ENCODE measurements around the gene MAP4.
"Not testable (repeated sequence)": the region's sequence is repeated elsewhere in the genome, so short reads cannot be mapped to it uniquely, and the experiment has no call there.

MAP4 gene

DNA sequence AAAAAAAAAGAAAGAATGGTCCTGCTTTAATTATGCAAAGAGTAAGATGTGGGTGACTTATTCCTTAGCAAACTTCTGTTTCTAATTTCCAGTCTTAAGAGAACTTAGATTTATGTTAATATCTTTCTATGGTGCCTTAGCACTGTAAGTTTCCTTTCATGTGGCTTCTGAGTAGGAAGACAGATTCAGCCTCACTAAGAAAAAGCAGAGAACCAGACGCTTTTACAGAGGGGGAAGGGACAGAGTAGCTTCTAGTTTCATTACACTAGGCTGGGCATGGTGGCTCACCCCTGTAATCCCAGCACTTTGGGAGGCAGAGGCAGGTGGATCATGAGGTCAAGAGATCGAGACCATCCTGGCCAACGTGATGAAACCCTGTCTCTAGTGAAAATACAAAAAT is 118.3 kb downstream of the MAP4 start:
- DNase-seq (ENCODE audit: low read depth in 3 of 3, low spot score in 1 of 3), result no peak

DNA sequence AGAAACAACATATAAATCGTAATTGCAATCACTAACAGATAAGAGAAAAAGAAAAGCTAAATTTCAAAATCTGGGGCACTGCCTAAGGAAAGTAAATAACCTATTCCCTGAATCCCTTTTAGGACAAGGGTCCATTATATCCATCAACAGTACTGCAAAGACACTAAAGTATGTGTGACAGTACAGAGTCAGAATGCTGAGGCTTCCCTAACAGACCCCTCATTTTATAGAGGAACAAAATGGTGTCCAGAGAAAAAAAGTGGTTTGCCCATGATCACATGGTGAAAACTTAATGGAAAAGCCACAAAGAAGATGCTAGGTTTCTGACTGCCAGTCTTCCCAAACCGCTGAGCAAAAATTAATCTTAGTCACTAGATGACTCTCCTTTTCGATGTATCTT is 119.5 kb downstream of the MAP4 start:
- no peak for DNase-seq (ENCODE audit: low read depth in 3 of 3, low spot score in 1 of 3)

GRCh38 chr3:47895241-47895640 is 121.0 kb downstream of the MAP4 start:
- no peak for DNase-seq (ENCODE audit: low read depth in 3 of 3, low spot score in 1 of 3)

- DNase-seq (ENCODE audit: low read depth in 3 of 3, low spot score in 1 of 3), result no peak
These were observed 123.8 kb downstream of the MAP4 start for GRCh38 chr3:47892286-47893040.

DNA sequence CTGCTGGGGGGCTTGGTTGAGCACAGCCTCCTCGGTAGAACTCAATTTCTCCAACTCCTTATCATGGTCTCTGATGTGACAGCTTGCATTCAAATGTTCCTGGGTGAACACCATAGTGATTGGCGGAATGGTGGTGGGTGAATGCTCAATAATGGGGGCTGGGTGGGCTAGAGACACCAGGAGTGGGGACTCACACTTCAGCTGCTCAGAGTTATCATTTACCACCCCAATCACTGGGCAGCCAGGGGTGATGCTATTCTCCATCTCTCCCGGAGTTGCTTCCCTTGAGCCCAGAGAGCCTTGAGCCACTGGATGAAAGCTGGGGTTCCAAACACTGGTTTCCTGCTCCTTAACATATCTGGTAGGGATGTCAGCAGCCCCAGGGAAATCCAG is 124.6 kb downstream of the MAP4 start:
- no peak for DNase-seq (ENCODE audit: low read depth in 3 of 3, low spot score in 1 of 3)

- no peak for DNase-seq (ENCODE audit: low read depth in 3 of 3, low spot score in 1 of 3)
These were observed 125.2 kb downstream of the MAP4 start for GRCh38 chr3:47890828-47891612.

- no peak for DNase-seq (ENCODE audit: low read depth in 3 of 3, low spot score in 1 of 3)
These were observed 125.9 kb downstream of the MAP4 start for GRCh38 chr3:47890126-47890827.

- DNase-seq (ENCODE audit: low read depth in 3 of 3, low spot score in 1 of 3), result no peak
These were observed 127.0 kb downstream of the MAP4 start for GRCh38 chr3:47888986-47889757.

DNA sequence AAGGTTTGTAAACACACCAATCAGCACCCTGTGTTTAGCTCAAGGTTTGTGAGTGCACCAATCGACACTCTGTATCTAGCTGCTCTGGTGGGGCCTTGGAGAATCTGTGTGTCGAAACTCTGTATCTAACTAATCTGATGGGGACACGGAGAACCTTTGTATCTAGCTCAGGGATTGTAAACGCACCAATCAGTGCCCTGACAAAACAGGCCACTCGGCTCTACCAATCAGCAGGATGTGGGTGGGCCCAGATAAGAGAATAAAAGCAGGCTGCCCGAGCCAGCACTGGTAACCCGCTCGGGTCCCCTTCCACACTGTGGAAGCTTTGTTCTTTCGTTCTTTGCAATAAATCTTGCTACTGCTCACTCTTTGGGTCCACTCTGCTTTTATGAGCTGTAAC is 128.2 kb downstream of the MAP4 start:
- DNase-seq (ENCODE audit: low read depth in 3 of 3, low spot score in 1 of 3), result not testable (repeated sequence)

- DNase-seq (ENCODE audit: low read depth in 3 of 3, low spot score in 1 of 3), result no peak
These were observed 131.0 kb downstream of the MAP4 start for GRCh38 chr3:47885168-47885567.

GRCh38 chr3:47884603-47885002 is 131.6 kb downstream of the MAP4 start:
- DNase-seq (ENCODE audit: low read depth in 3 of 3, low spot score in 1 of 3), result no peak

DNA sequence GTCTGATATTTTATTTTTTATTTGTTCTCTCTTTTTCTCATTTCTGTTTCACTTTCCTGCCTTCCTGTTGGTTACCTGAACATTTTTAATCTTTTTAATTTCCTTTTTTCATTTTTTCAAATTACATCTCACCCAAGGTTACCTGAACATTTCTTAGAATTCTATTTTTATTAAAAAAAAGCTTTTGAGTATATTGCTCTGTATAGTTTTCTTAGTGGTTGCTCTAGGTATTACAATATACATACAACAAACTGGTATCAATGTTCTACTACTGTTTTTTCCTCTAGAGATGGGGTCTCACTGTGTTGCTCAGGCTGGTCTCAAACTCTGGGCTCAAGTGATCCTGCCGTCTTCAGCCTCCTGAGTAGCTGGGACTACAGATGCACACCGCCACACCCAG is 133.9 kb downstream of the MAP4 start:
- DNase-seq (ENCODE audit: low read depth in 3 of 3, low spot score in 1 of 3), result no peak

DNA sequence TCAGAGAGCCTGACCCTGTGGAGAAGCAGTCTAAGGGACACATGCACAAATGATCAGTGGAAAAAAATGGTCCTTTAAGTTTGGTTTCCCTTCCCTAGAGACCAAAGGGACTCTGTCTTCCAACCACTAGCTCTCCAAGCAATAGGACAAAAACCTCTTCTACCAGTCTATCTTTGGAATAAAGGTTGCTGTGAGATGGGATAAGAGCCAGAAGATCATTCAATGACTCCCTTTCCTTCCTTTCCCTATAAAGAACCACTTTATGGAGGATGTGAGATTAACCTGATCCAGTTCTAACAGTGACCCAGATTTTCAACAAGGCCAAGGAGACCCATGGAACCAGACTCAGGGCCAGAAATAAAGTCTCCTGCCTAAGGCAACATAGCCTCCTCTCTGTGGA is 138.5 kb downstream of the MAP4 start:
- DNase-seq (ENCODE audit: low read depth in 3 of 3, low spot score in 1 of 3), result no peak

DNA sequence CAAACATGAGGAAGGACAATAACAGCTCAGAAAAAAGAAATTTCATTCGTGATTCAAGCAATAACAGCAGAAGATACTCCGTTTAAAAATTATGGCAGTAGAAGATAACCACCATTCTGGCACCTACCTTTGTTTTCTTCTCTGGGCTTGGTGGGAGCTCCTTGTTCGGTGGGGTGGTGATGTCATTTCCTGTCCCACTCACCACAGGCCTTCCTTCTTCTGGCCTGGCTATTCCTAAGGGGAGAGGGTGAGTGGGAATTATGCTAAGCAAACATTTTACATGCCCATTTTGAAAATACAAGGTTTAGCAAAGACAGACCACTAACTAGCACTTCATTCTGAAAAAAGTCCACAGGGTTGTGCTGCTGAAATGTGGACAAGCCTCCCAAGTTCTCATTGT is 138.9 kb downstream of the MAP4 start:
- no peak for DNase-seq (ENCODE audit: low read depth in 3 of 3, low spot score in 1 of 3)

- no peak for DNase-seq (ENCODE audit: low read depth in 3 of 3, low spot score in 1 of 3)
These were observed 141.3 kb downstream of the MAP4 start for GRCh38 chr3:47874913-47875312.

DNA sequence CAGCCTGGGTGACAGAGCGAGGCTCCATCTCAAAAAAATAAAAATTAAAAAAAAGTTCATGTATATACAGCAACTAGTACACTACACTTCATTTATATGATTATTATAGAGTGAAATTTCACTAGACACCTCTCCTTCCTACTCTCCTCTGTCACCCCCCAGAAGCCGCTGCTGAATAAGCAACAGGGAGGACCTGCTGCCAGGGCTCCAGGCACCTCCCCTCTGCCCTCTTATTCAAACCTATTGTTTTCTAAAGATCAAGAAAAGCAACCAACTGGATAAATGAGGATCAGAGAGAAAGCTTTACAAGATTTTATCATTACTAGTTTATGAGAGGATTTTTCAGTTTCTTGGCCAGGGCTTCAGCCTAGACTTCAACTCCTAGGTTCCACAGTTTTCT is 141.8 kb downstream of the MAP4 start:
- DNase-seq (ENCODE audit: low read depth in 3 of 3, low spot score in 1 of 3), result no peak

- DNase-seq (ENCODE audit: low read depth in 3 of 3, low spot score in 1 of 3), result no peak
These were observed 143.3 kb downstream of the MAP4 start for GRCh38 chr3:47872916-47873315.

DNA sequence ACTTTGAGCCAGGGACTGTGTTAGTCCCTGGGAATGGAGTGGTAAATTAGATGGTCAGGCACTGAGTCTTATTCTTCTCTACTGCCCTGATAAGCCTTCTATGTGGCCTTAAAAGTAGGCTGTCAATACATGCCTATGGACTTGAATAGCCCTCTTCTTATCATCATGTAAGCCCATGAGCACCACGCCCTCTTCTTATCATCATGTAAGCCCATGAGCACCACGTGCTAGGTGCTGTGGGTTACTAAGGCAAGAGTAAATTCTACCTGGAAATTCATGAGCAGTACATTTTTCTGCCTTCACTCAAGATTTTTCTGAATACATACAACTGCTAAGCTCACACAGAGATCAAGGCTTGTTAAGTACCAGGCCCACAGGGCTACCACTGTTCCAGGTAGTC is 144.8 kb downstream of the MAP4 start:
- no peak for DNase-seq (ENCODE audit: low read depth in 3 of 3, low spot score in 1 of 3)

GRCh38 chr3:47870702-47871260 is 145.4 kb downstream of the MAP4 start:
- DNase-seq (ENCODE audit: low read depth in 3 of 3, low spot score in 1 of 3), result no peak

GRCh38 chr3:47870156-47870555 is 146.1 kb downstream of the MAP4 start:
- DNase-seq (ENCODE audit: low read depth in 3 of 3, low spot score in 1 of 3), result no peak

DNA sequence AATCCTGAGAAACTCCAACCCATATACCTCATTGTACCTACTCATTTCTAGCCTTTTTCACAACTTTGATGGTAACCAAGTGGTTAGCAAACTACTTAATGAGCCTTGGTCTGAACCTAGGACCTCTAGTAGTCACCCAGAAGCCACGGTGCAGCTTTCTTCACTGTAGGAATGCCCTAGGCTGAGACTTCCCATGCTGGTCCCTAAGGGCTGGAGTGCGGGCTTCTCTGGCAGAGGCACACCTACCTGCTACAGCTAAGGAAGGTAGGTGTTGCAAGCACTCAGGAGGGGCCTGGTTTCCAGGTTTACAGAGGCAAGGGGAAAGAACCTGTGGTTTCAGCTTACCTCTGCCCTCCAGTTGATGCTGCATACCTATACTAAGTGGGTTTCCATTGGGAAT is 147.9 kb downstream of the MAP4 start:
- DNase-seq (ENCODE audit: low read depth in 3 of 3, low spot score in 1 of 3), result no peak

All from stimulated activated CD4-positive, alpha-beta T cell treated with anti-CD3 and anti-CD28 coated beads, TNF-alpha, amount 100 ng/mL, for 1 hour (primary cell).